ENCODE measurements around the gene RPS6KA5.
A peak's percentile ranks its signal among the peaks of the same experiment; 100 is the strongest.

RPS6KA5 gene

DNA sequence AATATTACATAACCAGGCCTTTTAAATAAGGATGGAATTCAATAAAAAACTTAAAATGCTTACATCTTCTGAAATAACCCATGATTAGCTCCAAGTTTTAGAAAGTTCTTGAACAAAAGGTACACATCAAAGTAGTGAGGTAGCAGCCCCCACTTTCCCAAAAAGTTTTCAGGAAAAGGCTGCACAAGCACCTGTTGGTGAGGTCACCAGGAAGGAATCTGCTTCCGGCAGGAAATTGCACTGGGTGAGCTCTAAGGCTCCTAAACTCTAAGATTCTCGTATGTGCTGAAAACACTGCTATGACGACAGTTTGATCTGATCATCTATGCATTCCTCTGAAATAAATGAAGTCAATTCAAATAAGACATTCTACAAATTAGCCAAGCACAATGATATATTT, 210.0 kb downstream of the RPS6KA5 start:
- H3K36me3 ChIP-seq (replicated peaks), result no peaks in the 10 kb centered on the region
- peak overlapping the region; percentile 75 for H3K27ac ChIP-seq
- TF ChIP-seq, protein P1, sequence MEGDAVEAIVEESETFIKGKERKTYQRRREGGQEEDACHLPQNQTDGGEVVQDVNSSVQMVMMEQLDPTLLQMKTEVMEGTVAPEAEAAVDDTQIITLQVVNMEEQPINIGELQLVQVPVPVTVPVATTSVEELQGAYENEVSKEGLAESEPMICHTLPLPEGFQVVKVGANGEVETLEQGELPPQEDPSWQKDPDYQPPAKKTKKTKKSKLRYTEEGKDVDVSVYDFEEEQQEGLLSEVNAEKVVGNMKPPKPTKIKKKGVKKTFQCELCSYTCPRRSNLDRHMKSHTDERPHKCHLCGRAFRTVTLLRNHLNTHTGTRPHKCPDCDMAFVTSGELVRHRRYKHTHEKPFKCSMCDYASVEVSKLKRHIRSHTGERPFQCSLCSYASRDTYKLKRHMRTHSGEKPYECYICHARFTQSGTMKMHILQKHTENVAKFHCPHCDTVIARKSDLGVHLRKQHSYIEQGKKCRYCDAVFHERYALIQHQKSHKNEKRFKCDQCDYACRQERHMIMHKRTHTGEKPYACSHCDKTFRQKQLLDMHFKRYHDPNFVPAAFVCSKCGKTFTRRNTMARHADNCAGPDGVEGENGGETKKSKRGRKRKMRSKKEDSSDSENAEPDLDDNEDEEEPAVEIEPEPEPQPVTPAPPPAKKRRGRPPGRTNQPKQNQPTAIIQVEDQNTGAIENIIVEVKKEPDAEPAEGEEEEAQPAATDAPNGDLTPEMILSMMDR (IDR thresholded peaks at IDR 0.05; ENCODE audit: low read depth, low read length, missing control alignments), result no peak
- H3K4me3 ChIP-seq (ENCODE audit: low read depth, low read length), result no peak overlapping the region
- in situ Hi-C loops (cut with HindIII; ENCODE audit: low pct_ligation_motif_present, low sequenced_read_pairs), result no loop called here
- no peaks in the 10 kb centered on the region for H3K27me3 ChIP-seq (replicated peaks)
- no peak for DNase-seq

GRCh38 chr14:90849787-90850444, 210.5 kb downstream of the RPS6KA5 start:
- in situ Hi-C loops (cut with HindIII; ENCODE audit: low pct_ligation_motif_present, low sequenced_read_pairs), result no loop called here
- Histone ChIP-seq H3K27me3 (replicated peaks) (no peaks in the 10 kb centered on the region), H3K4me3 (ENCODE audit: low read depth, low read length) (no peak overlapping the region), H3K36me3 (replicated peaks) (no peaks in the 10 kb centered on the region), H3K27ac (no peak overlapping the region)
- TF ChIP-seq, protein P1 (IDR thresholded peaks at IDR 0.05; ENCODE audit: low read depth, low read length, missing control alignments), result no peak
- DNase-seq, result no peak

- TF ChIP-seq, protein P1 (IDR thresholded peaks at IDR 0.05; ENCODE audit: low read depth, low read length, missing control alignments), result no peak
- H3K27ac ChIP-seq, result no peak overlapping the region
- in situ Hi-C loops (cut with HindIII; ENCODE audit: low pct_ligation_motif_present, low sequenced_read_pairs), result no loop called here
- no peak overlapping the region for H3K4me3 ChIP-seq (ENCODE audit: low read depth, low read length)
- H3K27me3 ChIP-seq (replicated peaks), result no peaks in the 10 kb centered on the region
- DNase-seq, result no peak
- H3K36me3 ChIP-seq (replicated peaks), result no peaks in the 10 kb centered on the region
These were observed 211.3 kb downstream of the RPS6KA5 start for GRCh38 chr14:90848944-90849731.

- TF ChIP-seq, protein P1 (IDR thresholded peaks at IDR 0.05; ENCODE audit: low read depth, low read length, missing control alignments), result no peak
- no peak overlapping the region for H3K27ac ChIP-seq
- in situ Hi-C loops (cut with HindIII; ENCODE audit: low pct_ligation_motif_present, low sequenced_read_pairs), result no loop called here
- H3K36me3 ChIP-seq (replicated peaks), result no peaks in the 10 kb centered on the region
- H3K4me3 ChIP-seq (ENCODE audit: low read depth, low read length), result no peak overlapping the region
- peak; percentile 38 for DNase-seq
- no peaks in the 10 kb centered on the region for H3K27me3 ChIP-seq (replicated peaks)
These were observed 213.9 kb downstream of the RPS6KA5 start for GRCh38 chr14:90846511-90846910.

DNA sequence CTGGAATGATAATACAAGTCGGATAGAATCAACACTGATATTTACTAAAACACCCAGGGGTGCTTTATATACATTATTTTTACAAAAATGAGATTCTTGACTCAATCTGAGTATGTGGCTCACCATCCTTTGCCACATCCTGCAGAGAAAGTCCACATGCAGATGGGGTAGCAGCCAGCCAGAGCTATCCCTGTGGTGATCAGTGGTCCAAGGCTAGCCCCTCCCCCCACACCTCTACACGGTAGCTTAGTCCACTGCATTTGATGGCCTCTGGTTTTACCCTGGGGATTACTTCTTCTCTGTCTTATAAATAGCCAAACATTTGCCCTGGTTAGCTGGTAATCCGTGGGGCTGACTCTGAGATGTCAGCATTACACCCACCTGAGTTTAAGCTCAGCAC, 216.1 kb downstream of the RPS6KA5 start:
- H3K36me3 ChIP-seq (replicated peaks), result no peaks in the 10 kb centered on the region
- no peak overlapping the region for H3K27ac ChIP-seq
- in situ Hi-C loops (cut with HindIII; ENCODE audit: low pct_ligation_motif_present, low sequenced_read_pairs), result no loop called here
- TF ChIP-seq, protein P1 (IDR thresholded peaks at IDR 0.05; ENCODE audit: low read depth, low read length, missing control alignments), result no peak
- H3K27me3 ChIP-seq (replicated peaks), result no peaks in the 10 kb centered on the region
- DNase-seq, result no peak
- no peak overlapping the region for H3K4me3 ChIP-seq (ENCODE audit: low read depth, low read length)

All from brain microvascular endothelial cell (primary cell).